Stimulated activated CD4-positive, alpha-beta T cell treated with anti-CD3 and anti-CD28 coated beads, TNF-alpha, amount 100 ng/mL, for 48 hours (primary cell): ENCODE data around the gene PTPRJ.

Experiments used
- DNase-seq, 3 donors: peaks; one replicate each; pipeline ENCODE4 v3.0.0-alpha.2; 2020; ENCODE audit warnings: low read depth in 3 of 3

The PTPRJ gene

DNA sequence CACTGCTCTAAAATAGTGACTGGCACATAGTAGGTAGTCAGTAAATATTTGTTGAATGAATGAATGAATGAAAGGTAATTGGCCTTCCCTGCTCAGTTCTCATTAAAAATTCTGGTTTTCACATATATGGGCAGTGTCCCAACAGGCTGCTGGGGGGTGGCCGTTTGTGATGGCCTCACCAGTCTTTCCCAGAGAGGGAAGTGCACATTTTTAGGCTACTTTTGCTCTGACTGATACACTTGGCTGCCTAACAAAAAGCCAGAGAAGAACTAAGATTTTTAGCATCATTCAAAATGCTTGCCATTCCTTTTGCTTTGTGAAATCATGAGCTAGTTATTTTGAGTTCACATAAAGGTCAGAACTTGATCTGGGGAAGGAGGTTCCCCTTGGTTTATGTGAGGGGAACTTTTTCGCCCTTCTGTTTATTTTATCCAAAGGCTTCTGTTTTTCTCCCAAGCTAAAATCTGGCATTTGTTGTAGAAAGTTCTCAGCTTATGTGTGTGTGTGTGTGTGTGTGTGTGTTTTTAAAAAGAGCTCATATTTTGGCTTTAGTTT is 83.1 kb downstream of the PTPRJ start:
- DNase-seq = no peak

DNA sequence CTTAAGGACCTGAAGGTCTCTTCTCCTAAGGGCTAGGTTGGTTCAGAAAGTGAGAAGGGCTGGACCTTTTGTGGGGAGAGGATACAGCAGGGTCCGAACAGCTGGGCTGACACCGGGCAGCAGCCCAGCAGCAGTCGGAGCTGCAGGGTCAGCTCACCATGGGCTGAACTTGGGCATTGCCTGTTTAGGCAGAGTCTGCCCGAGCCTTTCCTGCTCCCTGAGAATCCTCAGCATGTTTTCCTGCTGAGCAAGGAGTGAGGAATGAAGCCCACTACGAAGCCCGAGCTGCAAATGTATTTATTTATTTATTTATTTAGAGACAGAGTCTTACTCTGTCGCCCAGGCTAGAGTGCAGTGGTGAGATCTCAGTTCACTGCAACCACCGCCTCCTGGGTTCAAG is 83.9 kb downstream of the PTPRJ start:
- DNase-seq = no peak

DNA sequence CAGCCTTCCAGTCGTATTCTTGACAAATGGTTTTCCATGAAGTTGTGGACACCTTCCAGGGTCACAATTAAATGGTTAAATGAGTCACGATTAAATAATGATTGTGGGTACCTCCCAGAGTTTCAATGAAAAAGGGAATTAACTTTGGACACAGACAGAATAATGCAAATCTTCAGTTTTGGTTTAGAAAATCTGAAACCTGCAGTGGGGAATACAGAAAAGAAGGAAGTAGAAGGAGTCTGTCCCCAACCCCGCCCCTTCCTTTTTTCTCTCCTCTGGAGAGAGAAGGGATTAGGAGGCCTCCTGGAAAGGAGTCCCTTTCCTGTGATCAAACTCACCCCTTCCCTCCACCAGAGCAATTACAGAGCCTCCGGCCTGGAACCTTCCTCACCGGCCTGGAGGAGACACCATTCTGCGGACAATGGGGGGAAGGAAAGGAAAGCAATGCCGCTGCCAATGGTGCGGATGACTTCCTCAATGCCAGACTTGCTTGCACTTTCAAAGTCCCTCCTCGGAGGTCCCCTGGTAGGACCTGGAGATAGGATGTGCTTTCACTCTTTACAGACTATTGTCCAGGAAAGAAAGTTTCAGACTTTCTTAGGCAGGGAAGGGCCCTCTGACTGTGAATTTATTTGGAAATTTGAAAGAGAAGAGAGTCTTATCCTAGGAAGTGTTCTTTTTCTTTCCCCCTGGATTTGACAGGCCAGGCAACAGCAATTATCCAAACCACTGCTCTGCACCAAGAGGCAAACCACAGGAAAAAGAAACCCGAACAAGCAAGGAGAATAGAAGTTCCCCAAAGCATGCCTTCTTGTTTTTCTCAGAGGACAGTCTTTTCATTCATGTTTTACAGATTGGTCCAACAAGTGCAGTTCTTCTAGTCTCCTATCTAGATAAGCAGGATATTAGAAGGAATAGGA is 86.8 kb downstream of the PTPRJ start:
- no peak for DNase-seq

DNA sequence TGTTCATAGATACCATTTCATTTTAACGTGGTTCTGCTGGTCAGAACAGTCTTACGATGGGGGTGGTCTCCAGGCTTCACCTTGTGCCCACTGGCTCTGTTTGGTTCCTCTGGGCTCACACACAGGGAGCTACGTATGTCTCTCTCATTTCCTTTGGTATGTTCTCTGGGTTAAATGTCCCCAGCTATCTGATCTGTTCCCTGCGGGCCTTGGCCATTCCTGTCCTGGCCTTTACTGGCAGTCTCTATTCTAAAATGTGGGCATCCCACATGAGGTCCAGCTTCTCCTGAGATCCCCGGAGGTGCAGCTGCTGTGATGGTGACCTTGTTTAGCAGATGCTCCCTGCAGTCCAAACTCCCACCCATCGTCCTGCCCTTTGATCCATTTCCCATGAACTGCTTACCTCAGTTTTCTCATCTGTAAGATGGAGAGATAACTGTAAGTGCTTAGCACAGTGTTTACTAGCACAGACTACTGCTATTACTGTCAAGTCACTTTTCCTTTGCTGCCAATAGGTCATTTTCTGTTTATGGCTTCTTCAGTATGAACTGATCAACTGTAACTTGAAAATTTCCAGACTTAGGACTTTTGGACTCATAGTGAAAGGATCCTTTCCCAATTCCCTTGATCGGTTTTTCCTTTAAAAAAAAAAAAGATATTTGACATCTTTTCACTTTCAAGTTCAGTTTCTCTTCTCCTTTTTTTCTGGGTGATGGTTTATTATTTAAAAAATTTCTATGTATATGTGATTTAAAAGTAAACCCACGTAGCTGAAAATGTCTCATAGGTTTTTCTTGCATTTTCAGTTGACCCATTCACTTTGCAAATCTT is 92.9 kb downstream of the PTPRJ start:
- no peak for DNase-seq

DNA sequence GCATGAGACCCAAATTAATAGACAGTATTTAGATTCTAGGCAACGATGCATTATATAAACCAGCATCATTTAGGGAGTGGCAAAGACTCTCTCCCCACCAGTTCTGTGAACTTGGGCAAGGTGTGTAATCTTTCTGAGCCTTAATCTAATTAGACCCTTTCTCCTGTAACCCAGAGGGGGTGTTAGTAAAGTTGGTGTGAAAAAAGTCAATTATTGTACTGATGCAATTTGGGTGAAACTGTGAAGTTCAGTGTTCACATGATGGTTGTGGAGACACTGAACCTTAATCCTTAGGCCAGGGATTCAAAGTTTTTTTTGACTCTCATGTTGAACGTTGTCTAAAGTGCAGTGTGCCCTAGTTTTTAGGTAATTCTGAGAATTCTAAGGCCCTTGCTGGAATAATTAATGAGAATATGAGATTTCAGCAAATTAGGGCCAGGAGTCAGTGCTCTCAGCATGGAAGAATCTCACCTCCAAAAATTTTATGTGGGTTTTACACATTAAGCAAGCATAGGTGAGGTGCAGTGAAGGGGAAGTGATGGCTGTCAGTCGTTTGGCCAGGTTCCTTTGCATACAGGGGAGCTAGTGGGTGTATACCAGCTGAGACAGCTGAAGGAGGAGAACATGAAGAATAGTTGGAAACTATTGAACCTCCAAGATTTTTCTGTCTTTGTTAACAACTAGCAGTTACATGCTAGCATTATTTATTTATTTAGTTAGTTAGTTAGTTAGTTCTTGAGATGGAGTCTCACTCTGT is 94.2 kb downstream of the PTPRJ start:
- DNase-seq = no peak

DNA sequence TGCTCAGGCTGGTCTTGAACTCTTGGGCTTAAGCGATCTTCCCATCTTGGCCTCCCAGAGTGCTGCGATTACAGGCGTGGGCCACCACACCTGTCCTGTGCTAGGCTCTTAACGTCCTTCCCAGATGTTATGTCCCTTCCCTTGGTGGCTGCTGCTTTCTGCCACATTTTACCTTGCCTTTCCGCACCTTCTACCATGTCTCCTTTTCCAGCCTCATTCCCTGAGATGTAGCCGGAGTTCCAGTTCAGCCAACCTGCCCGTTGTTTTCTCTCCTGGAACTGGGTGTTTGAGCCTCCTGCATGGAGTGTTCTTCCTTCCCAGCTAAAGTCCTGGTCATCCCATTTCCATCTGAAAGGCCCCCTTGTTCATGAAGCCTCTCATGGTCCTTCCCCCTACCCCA is 95.3 kb downstream of the PTPRJ start:
- no peak for DNase-seq

DNA sequence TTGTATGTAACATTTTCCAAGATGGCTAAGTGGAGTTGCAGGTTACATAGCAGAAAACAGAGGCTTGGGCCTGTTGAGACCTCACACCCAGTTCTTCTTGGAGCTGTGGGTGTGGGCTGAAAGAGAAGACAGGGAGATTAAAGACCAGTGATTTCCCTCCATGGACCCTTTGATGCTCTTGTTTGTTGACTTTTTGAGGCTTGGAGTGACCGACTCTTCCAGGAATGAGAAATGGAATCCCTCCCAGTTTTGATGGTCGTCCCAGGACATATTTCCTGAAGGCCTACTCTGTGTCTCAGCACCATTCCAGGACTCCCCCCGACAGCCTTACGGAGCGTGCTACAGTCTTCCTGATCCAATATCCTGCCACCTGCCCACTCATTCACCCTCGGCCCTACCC is 96.9 kb downstream of the PTPRJ start:
- no peak for DNase-seq

DNA sequence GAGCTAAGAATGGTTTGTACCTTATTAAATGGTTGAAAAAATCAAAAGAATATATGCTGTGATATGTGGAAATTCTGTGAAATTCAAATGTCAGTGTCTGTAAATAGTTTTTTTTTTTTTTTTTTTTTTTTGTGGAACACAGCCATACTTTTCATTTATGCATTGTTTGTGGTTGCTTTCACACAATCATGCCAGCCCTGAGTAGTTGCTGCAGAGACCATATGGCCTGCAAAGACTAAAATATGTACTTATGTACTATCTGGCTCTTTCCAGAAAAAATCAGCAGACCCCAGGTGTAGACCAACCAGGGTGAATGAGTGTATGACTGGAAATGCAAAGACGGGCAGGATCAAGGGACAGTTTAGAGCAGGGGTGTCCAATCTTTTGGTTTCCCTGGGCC is 98.3 kb downstream of the PTPRJ start:
- no peak for DNase-seq

DNA sequence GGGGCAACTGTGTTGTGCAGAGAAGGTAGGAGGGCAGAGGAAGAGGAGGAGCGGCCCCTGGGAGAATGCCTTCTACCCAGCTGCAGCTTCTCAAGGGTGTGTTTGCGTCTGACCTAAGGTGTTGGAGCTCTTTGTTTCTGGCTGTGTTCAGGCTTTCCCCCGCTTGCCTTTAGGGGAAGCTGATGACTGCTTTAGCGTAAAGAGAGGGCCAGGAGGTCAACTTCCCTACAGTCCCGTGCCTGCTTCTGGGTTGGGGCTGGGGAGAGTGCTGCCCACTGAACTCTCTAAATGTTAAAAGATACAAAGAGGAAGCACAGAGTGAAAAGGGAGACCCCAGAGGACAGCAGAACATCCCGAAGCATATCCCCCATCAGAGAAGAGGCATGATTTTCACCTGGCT is 99.2 kb downstream of the PTPRJ start:
- no peak for DNase-seq

DNA sequence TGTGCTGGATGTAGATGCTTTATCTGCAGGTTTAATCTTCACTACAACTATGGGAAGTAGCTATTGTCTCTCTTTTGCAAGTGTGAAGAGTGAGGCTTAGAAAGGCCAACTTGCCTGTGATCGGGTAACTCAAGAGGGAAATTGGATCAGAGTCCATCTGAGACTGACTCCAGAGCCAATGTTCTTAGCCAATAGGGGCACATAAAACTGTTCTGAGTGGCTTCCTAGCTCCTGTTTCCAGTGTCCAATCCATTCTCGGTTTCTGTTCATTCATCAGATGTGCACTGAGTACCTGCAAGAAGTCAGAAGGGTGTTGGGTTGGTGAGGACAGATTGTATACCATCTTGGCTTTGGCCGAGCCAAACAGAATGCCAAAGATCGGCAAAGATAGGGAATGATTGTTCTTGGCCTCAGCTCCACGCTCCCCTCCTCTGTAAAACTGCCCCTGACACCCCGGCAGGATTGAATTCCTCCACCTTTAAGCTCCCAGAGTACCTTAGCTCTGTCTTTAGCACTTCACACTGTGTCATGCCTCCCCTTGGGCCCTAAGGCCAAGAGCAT is 100.0 kb downstream of the PTPRJ start:
- DNase-seq = no peak

DNA sequence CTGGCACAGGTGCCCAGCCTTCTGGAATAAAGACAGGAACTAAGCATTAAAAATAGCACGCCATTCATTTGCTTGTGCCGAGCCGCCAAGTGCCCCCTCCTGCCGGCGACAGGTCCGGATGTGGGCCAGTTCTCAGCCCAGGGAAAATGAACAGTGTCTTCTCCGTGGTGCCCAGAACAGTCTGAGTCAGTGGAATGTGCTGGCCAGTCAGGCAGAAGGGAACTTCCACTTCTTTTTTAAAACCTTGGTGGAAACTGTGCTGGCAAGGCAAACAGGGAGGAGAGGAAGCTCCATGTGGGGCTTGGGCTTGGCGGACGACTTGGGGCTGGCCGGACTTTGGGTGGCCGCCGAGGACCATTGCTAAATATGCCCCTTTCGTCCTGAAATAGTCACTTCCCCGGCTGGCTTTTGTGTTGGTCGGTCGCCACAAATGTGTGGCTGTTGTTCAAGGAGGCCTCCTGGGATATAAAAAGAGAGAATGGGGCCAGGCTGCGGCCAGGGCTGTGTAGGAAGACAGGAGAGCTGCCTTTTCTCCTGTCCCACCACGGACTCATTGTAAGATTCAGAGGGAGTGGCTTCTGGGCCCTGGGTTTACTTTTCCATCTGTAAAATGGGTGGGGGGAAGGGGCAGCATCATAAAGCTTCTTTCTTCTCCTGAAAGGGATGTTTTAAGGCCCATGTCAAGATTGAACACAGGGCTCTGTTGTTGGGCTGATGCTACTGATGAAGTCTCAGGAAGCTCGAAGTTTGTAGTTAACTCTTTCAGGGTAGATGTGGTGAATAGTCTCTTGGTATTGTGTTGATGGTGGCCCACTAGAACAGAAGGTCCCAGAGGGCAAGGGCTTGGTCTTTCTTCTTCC is 101.0 kb downstream of the PTPRJ start:
- no peak for DNase-seq

DNA sequence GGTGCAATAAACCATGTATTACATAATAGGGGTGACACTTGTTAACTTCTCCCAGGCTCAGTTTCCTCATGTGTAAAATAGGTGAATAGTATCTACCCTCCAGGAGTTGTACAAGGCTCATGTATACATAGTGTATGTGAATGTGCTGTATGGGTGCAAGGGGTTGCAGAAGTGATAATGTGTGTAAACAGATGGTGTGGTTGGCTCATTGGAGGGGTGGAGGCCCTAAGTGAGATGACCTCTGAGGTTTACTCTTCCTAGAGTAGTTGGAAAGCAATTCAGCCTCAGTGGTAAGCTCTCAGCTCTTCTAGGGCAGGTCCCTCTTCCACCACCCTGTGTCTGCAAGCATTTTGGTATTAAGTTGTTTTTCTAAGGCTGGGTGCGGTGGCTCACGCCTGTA is 102.4 kb downstream of the PTPRJ start:
- DNase-seq = no peak

DNA sequence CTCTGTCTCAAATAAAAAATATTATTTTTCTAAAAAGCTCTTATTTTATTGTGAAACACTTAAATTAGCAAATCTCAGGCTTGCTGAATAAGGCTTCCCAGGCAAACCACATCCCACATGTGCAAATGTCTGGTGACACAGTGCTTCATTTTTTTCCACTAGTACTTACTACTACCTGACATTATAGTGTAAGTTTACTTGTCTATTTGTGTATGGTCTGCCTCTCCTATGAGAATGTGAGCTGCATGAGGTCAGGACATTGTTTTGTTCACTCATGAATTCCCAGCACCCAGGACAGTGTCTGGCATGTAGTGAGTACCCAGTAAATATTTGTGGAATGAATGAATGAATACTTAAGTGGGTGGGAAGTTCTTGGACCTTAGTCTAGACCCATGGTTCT is 103.1 kb downstream of the PTPRJ start:
- DNase-seq = no peak

DNA sequence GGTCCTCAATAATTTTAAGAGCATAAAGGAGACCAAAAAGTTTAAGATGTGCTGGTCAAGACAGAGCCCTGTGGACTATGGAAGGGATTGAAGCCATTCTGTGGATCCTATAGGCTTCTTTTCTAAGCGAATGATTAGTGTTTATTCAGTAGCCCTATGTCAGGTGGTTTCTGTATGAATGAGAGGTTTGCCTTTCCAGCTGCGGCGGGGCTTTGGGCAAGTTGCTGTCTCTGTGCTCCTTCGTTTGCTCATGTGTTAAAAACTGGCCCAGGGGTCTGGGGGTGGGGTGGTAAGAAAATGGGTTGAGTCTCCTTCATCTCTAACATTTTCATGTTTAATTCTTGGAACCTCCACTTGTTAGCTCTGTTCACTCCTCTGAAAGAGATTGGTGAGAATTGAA is 105.3 kb downstream of the PTPRJ start:
- no peak for DNase-seq

DNA sequence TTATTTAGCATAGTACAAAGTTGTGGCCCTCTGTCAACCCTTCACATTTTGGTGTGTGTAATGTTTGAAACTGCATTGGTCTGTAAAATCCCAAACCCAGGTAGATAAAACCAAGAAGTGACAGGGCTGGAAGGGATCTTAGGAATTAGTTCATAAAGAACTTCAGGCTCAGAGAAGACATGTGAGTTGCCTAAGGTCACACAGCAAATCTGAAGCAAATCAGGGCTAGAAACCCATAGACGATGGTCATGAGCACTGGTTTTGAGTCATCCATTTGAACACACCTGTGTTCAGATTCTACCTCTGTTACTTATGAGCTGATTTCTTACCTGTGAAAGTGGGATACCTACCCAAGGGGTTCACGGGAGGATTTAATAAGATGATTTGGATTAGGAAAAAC is 107.1 kb downstream of the PTPRJ start:
- no peak for DNase-seq

DNA sequence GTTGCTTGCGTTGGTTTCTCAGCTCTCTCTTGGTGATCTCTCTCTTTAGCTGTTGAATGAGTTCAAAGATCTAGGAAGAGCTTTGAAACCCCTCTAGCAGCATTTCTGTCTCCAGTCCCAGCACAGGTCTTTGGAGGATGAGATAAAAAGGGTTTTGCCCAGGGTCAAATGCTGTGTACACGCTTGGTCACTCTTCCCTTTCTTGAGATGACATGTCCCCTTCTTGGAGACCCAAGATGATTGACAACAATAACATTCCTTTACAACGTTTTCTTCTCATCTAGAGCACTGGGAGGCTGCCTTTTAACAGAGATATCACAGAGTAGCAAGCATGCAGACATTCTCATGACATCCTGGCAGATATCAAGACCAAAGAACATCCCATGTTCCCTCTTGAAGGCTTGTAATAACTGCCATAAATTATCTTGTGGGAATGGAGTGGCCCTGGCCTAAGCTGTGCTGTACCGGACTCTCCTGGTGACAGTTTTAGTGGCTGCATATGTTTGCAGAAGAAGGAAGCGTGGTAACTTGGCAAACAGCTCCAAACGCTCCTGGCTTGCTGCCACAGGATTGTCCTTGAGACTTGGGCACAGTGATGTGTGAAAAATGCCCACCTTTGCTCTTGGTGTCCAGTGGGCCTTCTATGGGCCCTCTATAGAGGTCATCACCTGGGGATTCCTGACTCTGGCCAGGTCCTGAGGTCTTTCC is 107.8 kb downstream of the PTPRJ start:
- no peak for DNase-seq

DNA sequence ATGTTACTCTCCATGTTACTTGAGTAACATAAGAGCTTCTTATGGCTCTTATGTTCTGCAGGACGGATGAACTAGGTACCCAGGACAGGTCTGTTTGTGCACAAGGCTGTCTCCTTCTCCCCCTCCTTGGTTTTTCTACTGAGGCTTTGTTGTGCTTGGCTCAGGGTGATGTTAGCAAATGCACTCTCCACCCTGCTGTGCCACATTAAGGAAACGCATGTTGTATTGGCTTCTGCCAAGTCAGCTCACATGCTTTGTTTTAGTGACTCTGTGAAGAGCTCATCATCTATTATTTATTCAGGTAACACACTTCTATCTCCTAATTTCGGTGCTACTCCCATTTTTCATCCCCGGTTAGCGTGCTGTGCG is 108.3 kb downstream of the PTPRJ start:
- DNase-seq = no peak

DNA sequence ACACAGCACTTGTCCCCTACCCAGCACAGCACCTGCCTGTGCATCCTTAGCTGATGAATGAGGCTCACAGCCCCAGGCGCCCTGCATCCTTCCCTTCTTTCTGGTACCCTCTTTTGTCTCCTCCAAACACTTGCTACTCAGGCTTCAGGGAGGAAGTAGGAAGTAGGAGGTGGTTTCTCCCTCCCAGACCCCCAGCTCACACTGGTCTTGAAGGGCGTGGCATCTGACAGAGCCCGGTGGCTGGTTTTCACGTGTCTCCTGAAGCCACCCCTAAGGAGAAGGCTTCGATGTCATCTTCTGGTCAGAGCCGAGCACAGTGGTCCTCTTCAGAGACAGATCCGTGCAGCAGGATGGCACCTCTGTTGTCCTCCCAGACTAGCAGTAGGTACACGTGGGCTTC is 109.8 kb downstream of the PTPRJ start:
- no peak for DNase-seq

DNA sequence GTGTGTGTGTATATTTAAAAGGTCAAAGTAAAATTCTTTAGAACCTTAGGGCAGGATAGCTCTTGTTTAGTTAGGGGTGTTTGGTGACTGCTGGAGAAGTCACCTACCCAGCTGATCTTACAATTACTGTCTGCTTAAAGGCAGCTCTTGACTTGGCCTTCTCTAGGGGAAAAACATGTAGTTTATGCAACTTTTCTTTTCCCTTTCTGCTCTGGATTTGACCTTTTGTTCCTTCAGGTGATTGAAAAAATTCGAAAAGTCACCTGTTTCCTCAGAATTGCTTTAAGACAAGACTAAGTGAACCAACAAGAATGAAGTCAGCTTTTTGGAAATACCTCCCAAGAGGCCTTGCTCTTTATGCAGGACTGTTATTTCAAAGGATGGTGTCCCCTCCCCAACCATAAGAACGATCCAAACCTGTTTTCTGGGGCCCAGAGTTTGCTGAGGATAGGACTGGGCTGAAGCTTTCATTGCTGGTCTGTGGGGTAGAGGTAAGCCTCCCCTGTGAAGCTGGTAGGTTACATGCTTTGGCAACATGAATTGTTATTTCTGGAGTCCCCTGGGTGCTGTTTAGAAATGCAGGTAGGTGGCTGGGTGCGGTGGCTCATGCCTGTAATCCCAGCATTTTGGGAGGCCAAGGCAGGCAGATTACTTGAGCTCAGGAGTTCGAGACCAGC is 111.2 kb downstream of the PTPRJ start:
- no peak for DNase-seq

DNA sequence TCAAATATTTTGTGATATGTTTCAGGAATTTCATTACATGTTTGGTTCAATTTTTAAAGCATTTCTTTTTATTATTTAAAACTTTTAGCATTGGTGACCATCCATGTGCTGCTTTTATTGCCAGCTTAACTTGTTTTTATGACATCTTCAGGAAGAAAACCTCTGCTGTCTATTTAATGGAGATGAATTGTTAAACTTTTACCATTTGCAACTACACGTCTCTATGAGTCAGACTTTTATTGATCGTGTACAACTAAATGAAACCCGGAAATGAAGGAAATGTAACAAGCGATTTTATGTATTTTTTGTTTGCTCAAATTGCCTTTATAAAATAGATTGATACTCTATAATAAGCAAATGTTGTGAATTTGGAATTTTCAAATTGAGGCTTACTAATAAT is 113.0 kb downstream of the PTPRJ start:
- DNase-seq = no peak
